ENCODE results near the gene SLC6A17. TPM values are rescaled to one million over a fixed set of nuclear protein-coding genes. Genes with fewer than 3 reads are reported as not detected.

Gene SLC6A17
- total RNA-seq, 1 donor from 2014 or later = 13.9 TPM

GRCh38 chr1:110242062-110242461 is 91.8 kb downstream of the SLC6A17 start:
- DNase-seq = no peak

GRCh38 chr1:110242731-110243130 is 92.4 kb downstream of the SLC6A17 start:
- DNase-seq = no peak

- DNase-seq = no peak
These were observed 92.9 kb downstream of the SLC6A17 start for GRCh38 chr1:110243146-110243545.

GRCh38 chr1:110243574-110243973 is 93.3 kb downstream of the SLC6A17 start:
- DNase-seq = no peak

- no peak for DNase-seq
These were observed 95.8 kb downstream of the SLC6A17 start for GRCh38 chr1:110245876-110246620.

GRCh38 chr1:110248746-110249145 is 98.5 kb downstream of the SLC6A17 start:
- DNase-seq = no peak

GRCh38 chr1:110249256-110249655 is 99.0 kb downstream of the SLC6A17 start:
- DNase-seq = no peak

- DNase-seq = no peak
These were observed 99.7 kb downstream of the SLC6A17 start for GRCh38 chr1:110250008-110250407.

- no peak for DNase-seq
These were observed 100.5 kb downstream of the SLC6A17 start for GRCh38 chr1:110250749-110251148.

Other genes starting within 250 kb of the SLC6A17 start
- gene CSF1, start 239.6 kb upstream of the SLC6A17 start, total RNA-seq = 3.9 TPM
- 26.4 TPM for gene AHCYL1, start 165.7 kb upstream of the SLC6A17 start, total RNA-seq
- gene STRIP1, start 115.9 kb upstream of the SLC6A17 start, total RNA-seq = 102 TPM
- gene ALX3, start 79.8 kb upstream of the SLC6A17 start, total RNA-seq = 0.31 TPM
- gene UBL4B, start 38.1 kb upstream of the SLC6A17 start, total RNA-seq = not detected
- gene KCNC4, start 59.8 kb downstream of the SLC6A17 start, total RNA-seq = 4.8 TPM
- gene RBM15, start 188.9 kb downstream of the SLC6A17 start, total RNA-seq = 47.1 TPM
- 5.8 TPM for gene SLC16A4, start 240.5 kb downstream of the SLC6A17 start, total RNA-seq

Data from occipital lobe (tissue), 2 donors.